Hypothalamus (tissue), 51 donors: ENCODE data around the gene ZNF414.

Experiments
- DNase-seq, 51 donors: peaks; one replicate each; lab custom pipeline; 2025; lab: John Stamatoyannopoulos, UW

The ZNF414 gene

GRCh38 chr19:8494158-8494557 lies 19.8 kb downstream of the ZNF414 start:
- DNase-seq: peak in 2 of 51 donors; percentile 5 to 17

GRCh38 chr19:8491574-8491973 lies 22.4 kb downstream of the ZNF414 start:
- DNase-seq: no peak

DNA sequence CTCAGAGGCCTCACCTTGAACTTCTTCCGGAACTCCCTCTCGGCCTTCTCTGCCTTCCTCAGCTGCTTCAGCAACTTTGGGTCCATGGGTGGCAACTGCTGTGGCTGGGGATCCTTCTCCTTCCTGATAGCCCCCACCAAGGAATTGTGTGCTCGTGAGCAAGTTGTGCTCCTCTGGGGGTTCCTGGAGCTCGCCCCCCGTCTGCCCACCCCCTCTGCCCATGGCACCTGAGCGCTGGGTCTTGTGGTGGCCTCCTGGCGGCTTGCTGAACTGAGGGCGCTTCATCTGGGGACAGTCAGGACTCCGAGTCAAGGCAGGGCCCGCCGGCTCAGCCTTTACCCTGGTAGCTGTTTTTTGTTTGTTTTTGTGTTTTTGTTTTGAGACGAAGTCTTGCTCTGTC lies 23.1 kb downstream of the ZNF414 start:
- DNase-seq: no peak

GRCh38 chr19:8490395-8490760 lies 23.6 kb downstream of the ZNF414 start:
- DNase-seq: no peak

- DNase-seq: no peak
Measured at GRCh38 chr19:8489561-8490394, 24.2 kb downstream of the ZNF414 start.

DNA sequence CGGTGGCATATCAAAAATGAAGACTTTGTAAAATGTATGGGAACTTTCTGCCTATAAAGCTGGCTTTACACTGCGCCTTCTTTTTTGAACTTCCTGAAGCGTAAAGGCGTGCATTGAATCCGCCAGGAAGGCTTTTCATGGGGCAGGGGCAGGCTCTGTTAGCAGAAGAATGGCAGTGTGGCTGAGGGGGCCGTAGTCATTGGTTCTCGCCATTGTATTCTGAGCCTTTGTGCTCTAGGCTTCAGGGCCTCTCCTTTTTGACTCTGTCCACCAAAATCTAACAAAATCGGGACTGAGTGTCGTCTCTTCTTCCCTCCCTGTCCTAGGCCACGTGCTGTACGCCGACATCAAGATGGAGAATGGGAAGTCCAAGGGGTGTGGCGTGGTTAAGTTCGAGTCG lies 25.6 kb downstream of the ZNF414 start:
- DNase-seq: no peak

DNA sequence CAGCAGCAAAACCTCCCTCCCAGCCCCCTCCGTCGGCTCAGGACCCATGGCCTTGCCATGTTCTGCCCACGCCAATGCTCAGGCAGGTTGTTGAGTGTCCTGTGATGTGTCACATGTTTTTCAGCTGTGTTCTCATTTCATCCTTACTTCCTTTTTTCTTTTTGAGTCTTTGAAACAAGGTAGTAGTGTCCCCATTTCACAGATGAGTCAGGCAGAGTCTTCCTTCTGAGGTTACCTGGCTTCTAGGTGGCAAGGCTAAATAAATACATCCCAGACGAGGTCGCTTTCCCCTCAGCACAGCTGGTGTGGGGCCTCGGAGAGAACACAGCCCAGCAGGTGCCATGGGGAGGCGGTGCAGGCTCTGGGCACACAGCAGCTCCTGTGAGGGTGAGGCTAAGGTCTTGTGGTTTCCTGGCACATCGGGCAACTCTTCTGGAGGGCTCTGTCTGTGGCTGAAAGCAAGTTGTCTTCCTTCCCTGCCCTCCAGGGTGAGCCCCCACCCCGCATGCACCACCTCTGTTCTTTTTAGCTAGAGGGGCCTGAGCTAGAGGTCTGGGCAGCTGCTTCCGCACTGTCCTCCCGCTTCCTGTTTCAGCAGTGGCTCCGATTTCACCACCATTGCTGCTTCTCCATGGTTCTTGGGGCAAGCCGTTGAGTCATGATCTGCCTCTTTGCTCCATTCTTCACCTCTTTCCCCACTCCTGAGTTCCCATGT lies 26.7 kb downstream of the ZNF414 start:
- peak in 24 of 51 donors; percentile 9 to 57 (median 28) for DNase-seq

- DNase-seq: no peak
Measured at GRCh38 chr19:8486661-8487136, 27.3 kb downstream of the ZNF414 start.

DNA sequence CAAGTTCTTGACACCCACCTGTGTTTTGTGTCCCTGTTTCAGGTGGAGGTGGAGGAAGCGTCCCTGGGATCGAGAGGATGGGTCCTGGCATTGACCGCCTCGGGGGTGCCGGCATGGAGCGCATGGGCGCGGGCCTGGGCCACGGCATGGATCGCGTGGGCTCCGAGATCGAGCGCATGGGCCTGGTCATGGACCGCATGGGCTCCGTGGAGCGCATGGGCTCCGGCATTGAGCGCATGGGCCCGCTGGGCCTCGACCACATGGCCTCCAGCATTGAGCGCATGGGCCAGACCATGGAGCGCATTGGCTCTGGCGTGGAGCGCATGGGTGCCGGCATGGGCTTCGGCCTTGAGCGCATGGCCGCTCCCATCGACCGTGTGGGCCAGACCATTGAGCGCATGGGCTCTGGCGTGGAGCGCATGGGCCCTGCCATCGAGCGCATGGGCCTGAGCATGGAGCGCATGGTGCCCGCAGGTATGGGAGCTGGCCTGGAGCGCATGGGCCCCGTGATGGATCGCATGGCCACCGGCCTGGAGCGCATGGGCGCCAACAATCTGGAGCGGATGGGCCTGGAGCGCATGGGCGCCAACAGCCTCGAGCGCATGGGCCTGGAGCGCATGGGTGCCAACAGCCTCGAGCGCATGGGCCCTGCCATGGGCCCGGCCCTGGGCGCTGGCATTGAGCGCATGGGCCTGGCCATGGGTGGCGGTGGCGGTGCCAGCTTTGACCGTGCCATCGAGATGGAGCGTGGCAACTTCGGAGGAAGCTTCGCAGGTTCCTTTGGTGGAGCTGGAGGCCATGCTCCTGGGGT lies 28.2 kb downstream of the ZNF414 start:
- DNase-seq: no peak

DNA sequence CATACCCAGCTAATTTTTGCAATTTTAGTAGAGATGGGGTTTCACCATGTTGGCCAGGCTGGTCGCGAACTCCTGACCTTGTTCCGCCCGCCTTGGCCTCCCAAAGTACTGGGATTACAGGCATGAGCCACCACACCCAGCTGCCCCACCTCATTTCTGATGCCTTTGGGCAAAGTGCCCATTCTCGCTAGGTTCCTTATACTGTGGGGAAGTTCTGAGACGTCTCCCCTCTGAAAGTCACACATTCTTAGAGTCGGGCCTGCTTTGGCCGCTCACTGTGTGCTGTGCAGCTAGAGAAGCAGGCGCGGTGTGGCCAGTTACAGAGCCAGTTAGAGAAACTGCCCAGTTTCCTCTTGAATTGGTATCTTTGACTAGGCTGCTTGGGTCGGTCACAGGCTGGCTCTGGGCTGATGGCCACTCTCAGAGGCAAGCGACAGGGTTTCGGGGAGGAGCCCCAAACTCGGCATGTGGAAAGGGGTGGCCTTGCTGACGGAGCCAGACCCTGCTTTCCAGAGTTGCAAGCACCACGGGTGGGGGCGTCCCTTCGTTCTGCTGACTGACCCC lies 29.6 kb downstream of the ZNF414 start:
- DNase-seq: peak in 7 of 51 donors; percentile 12 to 43 (median 25)

DNA sequence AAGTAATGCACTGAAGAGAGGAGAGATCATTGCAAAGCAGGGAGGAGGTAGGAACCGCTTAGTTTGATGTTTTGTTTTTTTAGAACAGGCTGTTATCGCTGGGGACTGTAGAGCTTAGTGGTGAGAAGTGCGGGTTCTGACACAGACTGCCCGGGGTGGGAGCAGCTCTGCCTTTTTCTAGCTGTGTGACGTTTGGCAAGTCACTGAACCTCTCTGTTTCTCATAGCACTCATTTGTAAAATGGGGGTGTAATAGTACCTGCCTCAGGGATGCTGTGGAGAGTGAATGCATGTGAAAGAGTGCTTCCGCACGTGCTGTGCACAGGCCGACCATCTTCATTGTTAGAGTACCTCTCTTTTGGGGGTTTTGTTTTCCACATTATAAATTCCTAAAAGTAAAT lies 30.8 kb downstream of the ZNF414 start:
- no peak for DNase-seq

DNA sequence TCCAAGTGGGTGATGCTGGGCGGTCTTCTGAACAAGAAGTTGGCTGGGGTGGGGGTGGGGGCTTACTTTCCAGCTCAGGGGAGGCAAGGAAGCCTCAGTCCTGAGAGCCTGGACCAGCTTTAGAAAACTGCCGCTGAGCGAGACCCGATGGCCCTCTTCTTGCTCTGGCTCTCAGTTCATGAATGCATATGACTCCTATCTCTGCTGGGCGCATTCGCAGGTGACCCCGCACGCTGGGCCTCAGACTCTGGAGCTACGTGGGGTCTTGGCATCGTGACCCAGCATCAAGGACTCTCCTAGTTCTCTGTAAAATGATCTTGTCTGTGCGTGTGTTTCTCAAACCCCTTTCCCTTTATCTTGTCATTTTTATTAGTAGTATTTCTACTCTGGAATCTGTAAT lies 31.3 kb downstream of the ZNF414 start:
- DNase-seq: no peak

DNA sequence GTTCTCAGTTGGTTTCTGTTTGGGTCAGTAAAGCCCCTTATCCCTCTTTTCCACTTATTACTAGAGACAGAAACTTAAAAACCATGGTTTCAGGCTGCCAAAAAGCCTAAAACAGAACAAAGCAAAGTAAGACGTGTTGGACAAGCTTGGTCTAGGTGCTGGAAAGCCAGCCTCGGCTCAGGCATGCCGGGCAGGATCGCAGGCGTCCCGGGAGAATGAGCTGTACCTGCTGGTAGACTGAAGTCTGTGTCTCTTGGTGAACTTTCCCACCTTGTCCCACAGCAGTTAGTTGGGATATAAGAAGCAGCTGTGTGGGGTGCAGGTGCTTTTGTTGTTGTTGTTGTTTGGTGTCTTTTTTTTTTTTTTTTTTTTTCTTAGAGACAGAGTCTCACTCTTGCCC lies 32.4 kb downstream of the ZNF414 start:
- no peak for DNase-seq

GRCh38 chr19:8481201-8481600 lies 32.8 kb downstream of the ZNF414 start:
- DNase-seq: no peak

- no peak for DNase-seq
Measured at GRCh38 chr19:8478598-8478997, 35.4 kb downstream of the ZNF414 start.

GRCh38 chr19:8477889-8478288 lies 36.1 kb downstream of the ZNF414 start:
- no peak for DNase-seq

DNA sequence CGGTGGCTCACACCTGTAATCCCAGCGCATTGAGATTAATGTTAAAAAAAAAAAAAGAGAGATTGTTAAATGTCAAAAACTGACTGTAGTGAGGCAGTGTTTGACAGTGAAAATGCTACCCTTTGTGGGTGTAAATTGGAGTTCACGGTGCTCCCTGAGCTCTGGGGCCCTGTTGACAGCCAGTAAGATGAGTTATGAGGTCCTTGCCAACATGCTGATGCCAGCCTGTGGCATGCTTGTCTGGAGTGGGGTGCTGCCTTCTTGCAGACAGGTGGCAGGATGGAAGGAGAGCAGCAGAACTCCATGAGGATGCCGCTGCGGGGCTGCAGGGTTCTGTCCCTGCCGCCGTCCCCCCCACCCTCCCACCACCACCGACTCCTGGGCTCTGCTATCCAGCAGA lies 37.4 kb downstream of the ZNF414 start:
- DNase-seq: no peak

DNA sequence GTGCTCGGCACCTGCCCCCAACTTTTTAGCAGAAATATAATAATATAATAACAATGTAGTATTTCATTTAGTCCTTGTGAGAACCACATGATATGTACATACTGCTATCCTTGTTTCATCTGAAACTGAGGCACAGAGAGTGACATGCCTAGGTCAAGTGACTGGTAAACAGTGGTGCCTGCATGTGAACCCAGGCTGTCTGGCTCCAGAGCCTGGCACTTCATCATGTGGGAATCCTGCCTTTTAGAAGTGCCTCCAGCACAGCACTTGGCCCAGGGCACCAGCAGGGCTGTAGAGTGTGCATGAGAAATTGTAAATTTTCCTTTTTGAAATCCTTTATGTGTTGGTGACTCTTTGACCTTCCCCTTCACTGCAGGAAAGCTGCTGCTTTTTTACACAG lies 39.0 kb downstream of the ZNF414 start:
- no peak for DNase-seq

GRCh38 chr19:8473648-8474476 lies 40.1 kb downstream of the ZNF414 start:
- DNase-seq: peak in 1 of 51 donors; percentile 13
